Right renal pelvis (tissue), 4 donors: ENCODE results near the gene EPB41L5. TPM values are rescaled to one million over a fixed set of nuclear protein-coding genes. Genes with fewer than 3 reads are reported as not detected.
"Not testable (repeated sequence)": the region's sequence is repeated elsewhere in the genome, so short reads cannot be mapped to it uniquely, and the experiment has no call there.

ENCODE experiments used
- DNase-seq, 4 donors: peaks; one replicate each; pipeline ENCODE4 v3.0.0-alpha.2; 2013; ENCODE audit warnings: low read depth in 4 of 4, low spot score in 3 of 4, missing footprints in 1 of 4
- polyA plus RNA-seq, 4 donors: library from polyadenylated mRNA; unstranded; fragments of 120-200 nt; gene quantifications; one replicate each; pipeline ENCODE4 v1.2.1, GENCODE V29; 2013; ENCODE audit not compliant: insufficient read length in 4 of 4

Gene EPB41L5
- polyA plus RNA-seq, 4 donors: 82.4 to 107 (median 102) TPM

DNA sequence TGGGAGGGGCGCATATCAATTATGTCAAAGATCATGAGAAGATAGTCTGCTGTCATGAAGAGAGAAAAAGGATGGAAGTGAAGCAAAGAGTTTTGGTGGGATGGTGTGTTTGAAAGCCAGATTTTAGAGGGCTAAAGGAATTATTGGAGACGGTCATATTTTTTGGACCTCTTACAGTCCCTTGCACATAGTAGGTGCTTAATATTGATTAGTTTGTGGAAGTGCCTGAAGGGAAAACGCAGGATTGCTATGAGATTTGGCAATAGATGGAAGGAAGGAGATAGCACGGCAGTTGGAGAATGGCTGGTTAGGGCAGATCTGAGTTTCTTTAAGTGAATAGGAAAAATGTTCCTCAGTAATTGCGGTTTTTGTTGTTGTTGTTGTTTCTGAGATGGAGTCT lies 15.9 kb downstream of the EPB41L5 start:
- no peak for DNase-seq

DNA sequence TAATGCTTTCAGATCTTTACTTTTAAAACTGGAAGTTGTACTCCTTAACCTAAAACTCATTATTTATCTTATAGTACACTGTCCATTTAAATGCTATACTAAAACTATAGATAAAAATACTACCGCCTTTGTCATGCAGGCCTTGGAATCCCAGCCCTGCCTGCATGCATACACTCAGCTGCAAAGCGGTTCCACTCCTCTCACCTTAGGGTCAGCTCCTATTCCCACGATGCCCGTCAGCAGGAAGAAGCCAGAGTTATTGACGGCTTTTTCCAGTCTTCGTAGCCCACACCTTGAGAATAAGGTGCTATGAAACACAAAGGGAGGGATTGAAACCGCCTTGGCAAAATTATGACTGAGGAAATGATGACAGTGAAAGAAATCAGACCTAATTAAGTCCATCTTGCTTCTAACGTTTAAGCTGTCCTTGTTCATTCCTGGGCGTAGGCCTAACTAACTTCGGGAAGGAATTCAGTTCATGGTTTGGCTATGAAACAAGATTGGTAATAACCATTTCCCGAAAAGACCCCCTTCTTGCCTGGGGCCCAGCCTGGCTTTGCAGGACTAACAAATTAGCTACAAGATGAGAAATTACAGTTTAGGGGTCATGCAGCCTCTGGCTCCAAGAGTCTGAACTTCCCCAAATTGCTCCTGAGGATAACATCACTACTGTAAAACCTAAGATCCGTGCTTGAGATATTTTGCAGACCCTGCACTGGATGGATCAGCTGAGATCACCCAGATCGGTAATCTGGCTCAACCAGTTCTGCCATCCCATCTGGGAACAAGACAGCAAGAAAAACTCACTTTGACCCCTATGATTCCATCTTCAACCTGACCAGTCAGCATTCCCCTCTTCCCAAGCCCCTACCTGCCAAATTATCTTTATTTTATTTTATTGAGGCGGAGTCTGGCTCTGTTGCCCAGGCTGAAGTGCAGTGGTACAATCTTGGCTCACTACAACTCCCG lies 17.1 kb downstream of the EPB41L5 start:
- DNase-seq: no peak

DNA sequence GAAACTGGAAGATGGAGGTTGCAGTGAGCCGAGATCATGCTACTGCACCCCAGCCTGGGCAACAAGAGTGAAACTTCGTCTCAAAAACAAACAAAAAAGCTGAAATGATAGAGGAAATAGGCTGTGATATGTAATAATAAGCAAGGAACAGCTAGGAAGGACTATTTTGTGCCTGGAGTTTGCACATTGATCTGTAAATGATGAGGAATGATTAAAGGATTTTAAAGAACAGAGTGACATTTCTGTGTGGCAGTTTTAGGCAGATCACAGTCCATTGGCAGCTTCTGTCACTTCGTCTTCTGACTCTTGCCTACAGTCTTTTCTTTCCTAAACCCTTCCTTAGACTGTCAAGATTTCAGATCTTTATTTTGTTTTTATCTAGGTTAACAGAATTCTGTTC lies 19.4 kb downstream of the EPB41L5 start:
- DNase-seq: no peak

GRCh38 chr2:120034027-120034426 lies 21.1 kb downstream of the EPB41L5 start:
- DNase-seq: no peak

DNA sequence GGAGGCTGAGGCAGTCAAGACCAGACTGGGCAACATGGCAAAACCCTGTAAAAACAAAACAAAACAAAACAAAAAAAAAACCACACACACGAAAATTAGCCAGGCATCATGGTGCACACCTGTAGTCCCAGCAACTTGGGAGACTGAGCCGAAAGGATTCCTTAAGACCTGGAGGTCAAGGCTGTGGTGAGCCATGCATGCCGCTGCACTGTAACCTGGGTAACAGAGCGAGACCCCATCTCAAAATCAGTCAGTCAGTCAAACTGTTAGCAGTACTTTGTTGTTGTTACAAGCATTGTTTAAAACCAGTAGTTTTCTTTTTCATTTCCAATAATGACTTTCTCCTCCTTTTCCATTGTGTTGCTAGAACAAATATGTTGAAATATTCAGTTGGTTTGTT lies 21.7 kb downstream of the EPB41L5 start:
- no peak for DNase-seq

DNA sequence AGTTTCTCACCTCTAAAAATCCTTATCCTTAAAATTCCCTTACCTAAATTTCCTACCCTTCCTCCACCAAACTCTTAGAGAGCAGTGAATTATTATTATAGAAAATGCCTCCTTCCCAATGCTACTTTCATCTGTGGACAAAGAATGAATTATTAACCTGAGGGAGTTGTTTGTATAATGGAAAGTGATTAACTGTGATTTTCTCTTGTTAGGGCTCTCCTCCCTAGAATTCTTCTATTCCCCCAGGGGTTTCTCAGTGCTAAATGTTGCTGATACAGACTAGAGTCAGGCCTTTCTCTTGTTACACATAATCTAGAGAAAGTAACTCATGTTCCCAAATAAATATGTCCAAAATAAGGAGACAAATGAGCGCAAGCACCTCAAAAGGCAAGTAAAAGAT lies 23.3 kb downstream of the EPB41L5 start:
- no peak for DNase-seq

GRCh38 chr2:120037995-120038541 lies 25.2 kb downstream of the EPB41L5 start:
- DNase-seq: no peak

- DNase-seq: no peak
Observed at GRCh38 chr2:120042359-120042758, 29.5 kb downstream of the EPB41L5 start.

GRCh38 chr2:120044336-120044735 lies 31.5 kb downstream of the EPB41L5 start:
- no peak for DNase-seq

DNA sequence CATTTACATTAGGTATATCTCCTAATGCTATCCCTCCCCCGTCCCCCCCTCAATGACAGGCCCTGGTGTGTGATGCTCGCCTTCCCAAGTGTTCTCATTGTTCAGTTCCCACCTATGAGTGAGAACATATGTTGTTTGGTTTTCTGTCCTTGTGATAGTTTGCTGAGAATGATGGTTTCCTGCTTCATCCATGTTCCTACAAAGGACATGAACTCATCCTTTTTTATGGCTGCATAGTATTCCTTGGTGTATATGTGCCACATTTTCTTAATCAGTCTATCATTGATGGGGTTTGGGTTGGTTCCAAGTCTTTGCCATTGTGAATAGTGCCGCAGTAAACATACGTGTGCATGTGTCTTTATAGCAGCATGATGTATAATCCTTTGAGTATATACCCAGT lies 32.9 kb downstream of the EPB41L5 start:
- not testable (repeated sequence) for DNase-seq

DNA sequence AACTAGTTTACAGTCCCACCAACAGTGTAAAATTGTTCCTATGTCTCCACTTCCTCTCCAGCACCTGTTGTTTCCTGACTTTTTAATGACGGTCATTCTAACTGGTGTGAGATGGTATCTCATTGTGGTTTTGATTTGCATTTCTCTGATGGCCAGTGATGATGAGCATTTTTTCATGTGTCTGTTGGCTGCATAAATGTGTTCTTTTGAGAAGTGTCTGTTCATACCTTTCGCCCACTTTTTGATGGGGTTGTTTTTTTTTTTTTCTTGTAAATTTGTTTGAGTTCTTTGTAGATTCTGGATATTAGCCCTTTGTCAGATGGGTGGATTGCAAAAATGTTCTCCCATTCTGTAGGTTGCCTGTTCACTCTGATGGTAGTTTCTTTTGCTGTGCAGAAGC lies 33.4 kb downstream of the EPB41L5 start:
- DNase-seq: not testable (repeated sequence)

- DNase-seq: no peak
Observed at GRCh38 chr2:120052597-120052996, 39.7 kb downstream of the EPB41L5 start.

- no peak for DNase-seq
Observed at GRCh38 chr2:120053891-120054290, 41.0 kb downstream of the EPB41L5 start.

DNA sequence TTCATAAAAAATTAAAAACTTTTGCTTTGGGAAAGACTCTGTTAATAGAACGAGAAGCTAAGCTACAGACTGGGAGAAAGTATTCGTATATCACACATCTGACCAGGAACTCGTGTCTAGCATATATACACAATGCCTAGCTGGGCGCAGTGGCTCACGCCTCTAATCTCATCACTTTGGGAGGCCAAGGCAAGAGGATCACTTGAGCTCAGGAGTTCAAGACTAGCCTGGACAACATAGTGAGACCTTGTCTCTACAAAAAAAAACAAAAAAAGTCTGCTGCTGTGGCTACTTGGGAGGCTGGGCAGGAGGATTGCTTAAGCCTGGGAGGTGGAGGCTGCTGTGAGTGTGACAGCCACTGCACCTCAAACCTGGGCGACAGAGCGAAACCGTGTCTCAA lies 46.6 kb downstream of the EPB41L5 start:
- no peak for DNase-seq

- no peak for DNase-seq
Observed at GRCh38 chr2:120060088-120060623, 47.3 kb downstream of the EPB41L5 start.

GRCh38 chr2:120064664-120065063 lies 51.8 kb downstream of the EPB41L5 start:
- DNase-seq: peak in 1 of 4 donors; percentile 47

GRCh38 chr2:120066800-120067547 lies 54.1 kb downstream of the EPB41L5 start:
- peak in 2 of 4 donors; percentile 22 to 45 for DNase-seq

DNA sequence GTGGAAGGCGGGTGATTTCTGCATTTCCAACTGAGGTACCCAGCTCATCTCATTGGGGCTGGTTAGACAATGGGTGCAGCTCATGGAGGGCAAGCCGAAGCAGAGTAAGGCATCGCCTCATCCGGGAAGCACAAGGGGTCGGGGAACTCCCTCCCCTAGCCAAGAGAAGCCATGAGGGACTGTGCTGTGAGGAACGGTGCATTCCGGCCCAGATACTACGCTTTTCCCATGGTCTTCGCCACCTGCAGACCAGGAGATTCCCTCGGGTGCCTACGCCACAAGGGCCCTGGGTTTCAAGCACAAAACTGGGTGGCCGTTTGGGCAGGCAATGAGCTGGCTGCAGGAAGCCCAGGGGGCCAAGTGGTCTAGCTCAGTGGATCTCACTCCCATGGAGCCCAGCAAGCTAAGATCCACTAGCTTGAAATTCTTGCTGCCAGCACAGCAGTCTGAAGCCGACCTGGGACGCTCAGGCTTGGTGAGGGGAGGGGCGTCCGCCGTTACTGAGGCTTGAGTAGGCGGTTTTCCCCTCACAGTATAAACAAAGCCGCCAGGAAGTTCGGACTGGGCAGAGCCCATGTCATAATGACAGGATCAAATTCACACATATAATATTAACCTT lies 55.3 kb downstream of the EPB41L5 start:
- DNase-seq: not testable (repeated sequence)

DNA sequence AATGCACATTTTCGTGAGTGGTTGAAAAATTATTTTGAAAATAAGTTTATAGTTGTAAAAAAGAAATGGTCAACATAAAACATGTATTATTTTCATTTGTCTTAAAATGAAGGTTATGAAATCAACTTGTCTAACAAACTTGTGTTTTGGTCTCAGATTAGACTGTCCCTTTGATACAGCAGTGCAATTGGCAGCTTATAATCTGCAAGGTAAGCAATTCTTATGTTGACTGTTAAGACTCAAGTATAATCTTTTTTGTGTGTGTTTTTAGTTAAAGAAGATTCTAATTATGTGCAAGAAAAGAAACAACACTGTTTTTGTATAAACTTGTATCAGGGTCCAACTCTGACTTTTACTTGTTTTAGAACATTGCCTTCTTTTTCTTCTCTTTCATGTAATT lies 62.7 kb downstream of the EPB41L5 start:
- no peak for DNase-seq

DNA sequence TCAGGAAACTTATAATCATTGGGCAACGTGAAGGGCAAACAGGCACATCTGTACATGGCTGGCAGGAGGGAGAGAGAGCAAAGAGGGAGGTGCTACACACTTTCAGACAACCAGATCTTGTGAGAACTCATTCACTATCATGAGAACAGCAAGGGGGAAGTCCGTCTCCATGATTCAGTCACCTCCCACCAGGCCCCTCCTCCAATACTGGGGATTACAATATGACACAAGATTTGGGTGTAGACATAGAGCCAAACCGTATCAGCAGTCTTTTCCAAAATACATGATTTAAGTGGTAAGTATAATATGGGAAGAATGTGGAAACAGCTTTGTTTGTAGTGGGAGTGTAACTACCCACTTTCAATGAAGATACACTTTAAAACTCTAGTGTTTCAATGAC lies 65.0 kb downstream of the EPB41L5 start:
- no peak for DNase-seq

GRCh38 chr2:120079647-120080046 lies 66.8 kb downstream of the EPB41L5 start:
- DNase-seq: no peak
